ENCODE results near the gene FAM181A.

DNA sequence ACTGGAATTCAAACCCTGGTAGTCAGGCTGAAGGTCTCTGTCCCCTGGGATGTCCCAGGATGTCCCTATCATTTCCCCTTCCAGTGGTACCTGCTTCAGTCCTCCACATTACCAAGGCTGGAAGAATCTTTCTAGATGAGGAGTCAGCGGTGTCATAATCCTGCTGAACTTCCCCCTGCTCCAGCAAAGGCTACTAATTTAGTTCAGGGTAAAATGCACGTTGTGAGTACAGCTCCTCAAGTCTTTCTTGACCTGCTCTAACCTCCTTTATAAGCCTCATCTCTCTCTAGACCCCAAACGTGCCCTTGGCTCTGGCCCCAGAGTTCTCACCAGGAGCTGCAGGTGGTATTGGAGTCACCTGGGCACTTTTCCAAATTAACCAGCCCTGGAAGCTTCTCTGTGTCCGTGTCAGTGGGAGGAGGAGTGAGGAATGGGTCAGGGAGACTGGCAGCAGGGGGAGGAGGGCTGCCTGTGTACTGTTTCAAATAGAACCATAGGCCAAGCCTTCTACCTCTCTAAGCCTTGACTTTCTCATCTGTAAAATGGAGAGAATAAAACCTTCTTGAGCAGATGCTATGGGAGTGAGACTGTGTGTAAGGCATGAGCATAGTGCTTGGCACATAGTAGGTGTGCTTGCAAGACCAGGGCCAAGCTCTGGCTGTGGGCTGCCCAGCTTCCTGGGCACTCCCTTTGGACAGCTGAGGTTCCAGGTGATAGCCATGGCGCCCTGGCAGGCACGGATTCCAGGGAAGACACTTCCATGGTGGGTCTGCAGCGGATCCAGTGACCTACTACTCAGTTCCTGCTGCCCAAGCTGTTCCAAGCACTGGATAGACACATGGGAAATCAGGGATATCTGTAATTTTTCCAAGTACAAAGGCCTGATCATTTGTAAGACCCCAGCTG lies 24.7 kb downstream of the FAM181A start:
- TF ChIP-seq, protein P1, sequence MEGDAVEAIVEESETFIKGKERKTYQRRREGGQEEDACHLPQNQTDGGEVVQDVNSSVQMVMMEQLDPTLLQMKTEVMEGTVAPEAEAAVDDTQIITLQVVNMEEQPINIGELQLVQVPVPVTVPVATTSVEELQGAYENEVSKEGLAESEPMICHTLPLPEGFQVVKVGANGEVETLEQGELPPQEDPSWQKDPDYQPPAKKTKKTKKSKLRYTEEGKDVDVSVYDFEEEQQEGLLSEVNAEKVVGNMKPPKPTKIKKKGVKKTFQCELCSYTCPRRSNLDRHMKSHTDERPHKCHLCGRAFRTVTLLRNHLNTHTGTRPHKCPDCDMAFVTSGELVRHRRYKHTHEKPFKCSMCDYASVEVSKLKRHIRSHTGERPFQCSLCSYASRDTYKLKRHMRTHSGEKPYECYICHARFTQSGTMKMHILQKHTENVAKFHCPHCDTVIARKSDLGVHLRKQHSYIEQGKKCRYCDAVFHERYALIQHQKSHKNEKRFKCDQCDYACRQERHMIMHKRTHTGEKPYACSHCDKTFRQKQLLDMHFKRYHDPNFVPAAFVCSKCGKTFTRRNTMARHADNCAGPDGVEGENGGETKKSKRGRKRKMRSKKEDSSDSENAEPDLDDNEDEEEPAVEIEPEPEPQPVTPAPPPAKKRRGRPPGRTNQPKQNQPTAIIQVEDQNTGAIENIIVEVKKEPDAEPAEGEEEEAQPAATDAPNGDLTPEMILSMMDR (IDR thresholded peaks at IDR 0.05; ENCODE audit: low read length): no peak
- no peak for TF ChIP-seq EZH2 (IDR thresholded peaks at IDR 0.05; ENCODE audit: borderline replicate concordance, low read length)

All from OCI-LY1 (cell line).